AG09309 (cell line): ENCODE measurements around the gene TRAF4.

Source experiments
- DNase-seq: peaks from one replicate; pipeline ENCODE4 v3.0.0-alpha.2; 2010; ENCODE audit warnings: low read depth
- H3K4me3 ChIP-seq: 2 replicates; pipeline ENCODE4 v1.5.1; 2011; ENCODE audit warnings: mild to moderate bottlenecking, low read depth, low read length, moderate library complexity; ENCODE audit not compliant: control insufficient read depth
- TF ChIP-seq, protein P1 (sequence below): IDR thresholded peaks from 2 replicates; pipeline ENCODE4 v1.5.1; 2011; ENCODE audit warnings: mild to moderate bottlenecking, low read depth, low read length, inconsistent platforms; ENCODE audit not compliant: insufficient read depth, control insufficient read depth; ENCODE audit errors: missing control alignments

Gene TRAF4

DNA sequence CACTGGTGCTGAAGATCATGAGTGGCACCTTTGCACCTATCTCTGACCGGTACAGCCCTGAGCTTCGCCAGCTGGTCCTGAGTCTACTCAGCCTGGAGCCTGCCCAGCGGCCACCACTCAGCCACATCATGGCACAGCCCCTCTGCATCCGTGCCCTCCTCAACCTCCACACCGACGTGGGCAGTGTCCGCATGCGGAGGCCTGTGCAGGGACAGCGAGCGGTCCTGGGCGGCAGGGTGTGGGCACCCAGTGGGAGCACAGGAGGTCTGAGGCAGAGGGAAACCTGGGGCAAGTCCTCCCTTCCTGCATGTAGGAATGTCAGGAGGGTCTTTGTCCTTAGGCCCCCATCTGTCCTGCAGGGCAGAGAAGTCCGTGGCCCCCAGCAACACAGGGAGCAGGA is 6.5 kb upstream of the TRAF4 start:
- TF ChIP-seq, protein P1, sequence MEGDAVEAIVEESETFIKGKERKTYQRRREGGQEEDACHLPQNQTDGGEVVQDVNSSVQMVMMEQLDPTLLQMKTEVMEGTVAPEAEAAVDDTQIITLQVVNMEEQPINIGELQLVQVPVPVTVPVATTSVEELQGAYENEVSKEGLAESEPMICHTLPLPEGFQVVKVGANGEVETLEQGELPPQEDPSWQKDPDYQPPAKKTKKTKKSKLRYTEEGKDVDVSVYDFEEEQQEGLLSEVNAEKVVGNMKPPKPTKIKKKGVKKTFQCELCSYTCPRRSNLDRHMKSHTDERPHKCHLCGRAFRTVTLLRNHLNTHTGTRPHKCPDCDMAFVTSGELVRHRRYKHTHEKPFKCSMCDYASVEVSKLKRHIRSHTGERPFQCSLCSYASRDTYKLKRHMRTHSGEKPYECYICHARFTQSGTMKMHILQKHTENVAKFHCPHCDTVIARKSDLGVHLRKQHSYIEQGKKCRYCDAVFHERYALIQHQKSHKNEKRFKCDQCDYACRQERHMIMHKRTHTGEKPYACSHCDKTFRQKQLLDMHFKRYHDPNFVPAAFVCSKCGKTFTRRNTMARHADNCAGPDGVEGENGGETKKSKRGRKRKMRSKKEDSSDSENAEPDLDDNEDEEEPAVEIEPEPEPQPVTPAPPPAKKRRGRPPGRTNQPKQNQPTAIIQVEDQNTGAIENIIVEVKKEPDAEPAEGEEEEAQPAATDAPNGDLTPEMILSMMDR, result no peak
- H3K4me3 ChIP-seq, result no peak overlapping the region

DNA sequence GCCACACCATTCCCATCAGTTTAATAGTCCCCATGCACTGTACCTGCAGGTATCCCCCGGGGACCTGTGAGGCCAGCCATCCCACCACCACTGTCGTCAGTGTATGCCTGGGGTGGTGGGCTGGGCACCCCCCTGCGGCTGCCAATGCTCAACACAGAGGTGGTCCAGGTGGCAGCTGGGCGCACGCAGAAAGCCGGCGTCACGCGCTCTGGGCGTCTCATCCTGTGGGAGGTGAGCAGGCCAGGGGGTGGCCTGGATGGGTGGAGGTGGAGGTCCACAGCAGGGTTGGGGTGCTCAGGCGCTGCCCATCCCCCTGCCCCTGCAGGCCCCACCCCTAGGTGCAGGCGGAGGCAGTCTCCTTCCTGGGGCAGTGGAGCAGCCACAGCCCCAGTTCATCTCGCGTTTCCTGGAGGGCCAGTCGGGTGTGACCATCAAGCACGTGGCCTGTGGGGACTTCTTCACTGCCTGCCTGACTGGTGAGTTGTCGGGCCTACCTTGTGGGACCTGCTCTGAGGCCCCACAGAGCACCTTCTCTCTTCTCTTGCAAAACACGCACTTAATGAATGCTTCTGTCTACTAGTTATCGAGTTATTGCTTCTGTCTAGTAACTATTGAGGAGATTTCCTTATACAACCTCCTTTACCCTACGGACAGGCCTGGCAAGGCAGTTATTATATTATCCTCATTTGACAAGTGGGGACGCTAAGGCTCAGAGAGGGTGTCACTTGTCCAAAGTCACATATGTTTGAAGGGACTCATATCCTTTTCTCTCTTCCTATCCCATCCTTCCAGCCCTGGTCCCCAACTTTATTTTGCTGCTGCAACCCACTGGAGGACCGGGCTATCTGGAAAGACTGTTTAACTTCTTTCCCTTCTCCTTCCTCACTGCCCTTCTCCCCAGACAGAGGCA is 5.8 kb upstream of the TRAF4 start:
- TF ChIP-seq, protein P1, result no peak
- DNase-seq, result no peak
- H3K4me3 ChIP-seq, result no peak overlapping the region

More for the DNA sequence above, 6.5 kb upstream of the TRAF4 start:
- DNase-seq, result no peak

DNA sequence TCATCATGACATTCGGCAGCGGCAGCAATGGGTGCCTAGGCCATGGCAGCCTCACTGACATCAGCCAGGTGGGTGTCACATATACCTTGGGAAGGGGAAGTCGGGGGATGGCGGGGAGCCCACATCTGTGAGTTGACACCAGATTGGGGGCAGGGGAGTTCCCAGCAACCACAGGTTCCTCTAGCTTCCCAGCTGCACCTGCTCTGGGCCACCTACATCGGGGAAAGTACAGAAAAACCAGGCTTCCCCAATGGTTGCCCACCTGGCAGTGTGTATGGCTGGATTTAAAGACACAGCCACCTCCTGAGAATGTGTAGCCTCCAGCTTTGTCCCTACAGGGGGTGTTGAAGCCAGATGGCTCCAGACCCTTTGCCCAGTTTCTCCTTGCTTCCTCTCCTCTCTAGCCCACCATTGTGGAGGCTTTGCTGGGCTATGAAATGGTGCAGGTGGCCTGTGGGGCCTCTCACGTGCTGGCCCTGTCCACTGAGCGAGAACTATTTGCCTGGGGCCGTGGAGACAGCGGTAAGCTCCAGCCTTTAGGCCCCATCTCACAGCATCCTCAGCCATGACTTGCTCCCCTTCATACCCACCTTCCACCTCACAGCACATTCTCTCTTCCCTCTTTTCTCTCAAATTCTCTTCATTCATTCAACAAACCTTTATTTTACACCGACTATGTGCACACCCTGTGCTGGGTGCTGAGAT is 5.0 kb upstream of the TRAF4 start:
- TF ChIP-seq, protein P1, result no peak
- no peak overlapping the region for H3K4me3 ChIP-seq
- DNase-seq, result no peak

DNA sequence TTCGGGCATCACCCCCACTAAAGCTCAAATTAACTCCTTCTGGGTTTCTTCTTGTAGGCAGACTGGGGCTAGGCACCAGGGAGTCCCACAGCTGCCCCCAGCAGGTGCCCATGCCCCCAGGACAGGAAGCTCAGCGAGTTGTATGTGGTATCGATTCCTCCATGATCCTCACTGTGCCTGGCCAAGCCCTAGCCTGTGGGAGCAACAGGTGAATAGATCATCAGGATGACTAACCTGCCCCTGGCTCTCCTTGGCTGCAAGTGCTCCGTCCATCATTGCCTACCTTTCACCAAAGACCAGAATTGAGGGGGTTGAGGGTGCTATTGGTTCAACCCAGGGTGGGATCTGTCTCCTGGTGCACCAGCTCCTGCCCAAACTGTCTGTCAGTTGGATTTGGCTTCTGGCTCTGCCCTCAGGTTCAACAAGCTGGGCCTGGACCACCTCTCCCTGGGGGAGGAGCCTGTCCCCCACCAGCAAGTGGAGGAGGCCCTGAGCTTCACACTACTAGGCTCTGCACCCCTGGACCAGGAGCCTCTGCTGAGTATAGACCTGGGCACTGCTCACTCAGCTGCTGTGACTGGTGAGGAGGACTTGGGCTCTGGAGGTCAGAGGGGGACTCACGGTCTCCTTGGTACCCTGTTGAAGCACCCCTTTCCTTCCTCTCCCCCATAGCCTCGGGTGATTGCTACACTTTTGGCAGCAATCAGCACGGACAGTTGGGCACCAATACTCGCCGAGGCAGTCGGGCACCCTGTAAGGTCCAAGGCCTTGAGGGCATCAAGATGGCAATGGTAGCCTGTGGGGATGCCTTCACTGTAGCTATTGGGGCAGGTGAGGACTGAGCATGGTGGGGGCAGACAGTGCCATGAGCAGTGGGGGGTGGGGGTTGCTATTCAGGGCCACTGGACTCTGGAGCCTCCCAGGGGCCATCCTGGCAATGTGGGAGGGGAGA is 3.1 kb upstream of the TRAF4 start:
- TF ChIP-seq, protein P1, result no peak
- no peak overlapping the region for H3K4me3 ChIP-seq
- DNase-seq, result no peak

GRCh38 chr17:28741358-28742349 is 2.2 kb upstream of the TRAF4 start:
- DNase-seq, result no peak
- H3K4me3 ChIP-seq, result no peak overlapping the region
- TF ChIP-seq, protein P1, result no peak
